ENCODE data around the gene PDE4B.
A peak's percentile ranks its signal among the peaks of the same experiment; 100 is the strongest.

PDE4B gene

GRCh38 chr1:66207484-66207883 lies 414.8 kb downstream of the PDE4B start:
- DNase-seq: no peak

GRCh38 chr1:66208632-66209031 lies 415.9 kb downstream of the PDE4B start:
- DNase-seq: no peak

- no peak for DNase-seq
These were observed 418.0 kb downstream of the PDE4B start for GRCh38 chr1:66210635-66211244.

- no peak for DNase-seq
These were observed 418.8 kb downstream of the PDE4B start for GRCh38 chr1:66211521-66211920.

- no peak for DNase-seq
These were observed 420.8 kb downstream of the PDE4B start for GRCh38 chr1:66213491-66213890.

- no peak for DNase-seq
These were observed 422.2 kb downstream of the PDE4B start for GRCh38 chr1:66214901-66215300.

GRCh38 chr1:66217021-66217420 lies 424.3 kb downstream of the PDE4B start:
- DNase-seq: peak; percentile 43 to 63

GRCh38 chr1:66217561-66217960 lies 424.9 kb downstream of the PDE4B start:
- DNase-seq: no peak

- no peak for DNase-seq
These were observed 427.8 kb downstream of the PDE4B start for GRCh38 chr1:66220477-66220876.

- no peak for DNase-seq
These were observed 431.0 kb downstream of the PDE4B start for GRCh38 chr1:66223681-66224080.

- DNase-seq: no peak
These were observed 434.3 kb downstream of the PDE4B start for GRCh38 chr1:66226985-66227384.

- no peak for DNase-seq
These were observed 435.3 kb downstream of the PDE4B start for GRCh38 chr1:66227966-66228365.

- DNase-seq: no peak
These were observed 438.5 kb downstream of the PDE4B start for GRCh38 chr1:66231217-66231616.

- no peak for DNase-seq
These were observed 439.2 kb downstream of the PDE4B start for GRCh38 chr1:66231681-66232463.

- DNase-seq: no peak
These were observed 444.3 kb downstream of the PDE4B start for GRCh38 chr1:66237042-66237441.

- DNase-seq: no peak
These were observed 445.2 kb downstream of the PDE4B start for GRCh38 chr1:66237722-66238479.

- no peak for DNase-seq
These were observed 447.1 kb downstream of the PDE4B start for GRCh38 chr1:66239834-66240233.

GRCh38 chr1:66240491-66241484 lies 448.1 kb downstream of the PDE4B start:
- no peak for DNase-seq

GRCh38 chr1:66242646-66243547 lies 450.2 kb downstream of the PDE4B start:
- peak; percentile 62 to 92 for DNase-seq

GRCh38 chr1:66243548-66244130 lies 450.9 kb downstream of the PDE4B start:
- no peak for DNase-seq

- DNase-seq: no peak
These were observed 451.7 kb downstream of the PDE4B start for GRCh38 chr1:66244429-66244828.
